Right lobe of liver (tissue), 6 donors: ENCODE results near the gene ZNF433. TPM values are rescaled to one million over a fixed set of nuclear protein-coding genes. Genes with fewer than 3 reads are reported as not detected.
A peak's percentile ranks its signal among the peaks of the same experiment; 100 is the strongest.

Experiments
- ATAC-seq, 4 donors: fragments of 200-7000 bp; cut with Tn5 transposase; one replicate each; pipeline ENCODE4 v1.9.1; 2020; ENCODE audit warnings: mild to moderate bottlenecking in 4 of 4, moderate library complexity in 4 of 4
- DNase-seq, 3 donors: peaks; one replicate each; pipeline ENCODE4 v3.0.0-alpha.2; 2020
- H3K27ac ChIP-seq, 3 donors: fragments of 200-600 bp; one replicate each; pipeline ENCODE4 v1.8.0; 2022
- H3K27me3 ChIP-seq, 2 donors: fragments of 200-600 bp; one replicate each; pipeline ENCODE4 v1.8.0; 2022
- H3K36me3 ChIP-seq, 4 donors: fragments of 200-600 bp; sonication (generic) in 1 of 4; one replicate each; pipeline versions ENCODE4 v1.5.1 to v1.8.0; 2017 to 2022; ENCODE audit warnings: control low read depth in 1 of 4
- H3K4me1 ChIP-seq, 4 donors: fragments of 200-600 bp; sonication (generic) in 1 of 4; one replicate each; pipeline versions ENCODE4 v1.5.1 to v1.8.0; 2017 to 2022; ENCODE audit warnings: control low read depth in 1 of 4
- H3K4me3 ChIP-seq, 3 donors: fragments of 200-600 bp; one replicate each; pipeline ENCODE4 v1.8.0; 2022
- H3K9me3 ChIP-seq, 4 donors: fragments of 200-600 bp; sonication (generic) in 1 of 4; one replicate each; pipeline versions ENCODE4 v1.5.1 to v1.8.0; 2017 to 2022; ENCODE audit warnings: control low read depth in 1 of 4
- POLR2A ChIP-seq: fragments of 450-650 bp; IDR thresholded peaks from one replicate; pipeline ENCODE4 v1.6.1; 2017; ENCODE audit warnings: antibody characterized with exemption, mild to moderate bottlenecking
- WGBS: methylation state at CpG from one replicate; pipeline ENCODE4 v1.1.6; 2018; ENCODE audit warnings: low coverage, low lambda C conversion rate; ENCODE audit not compliant: insufficient coverage; ENCODE audit errors: missing lambda C conversion rate; 5-methylcytosine and 5-hydroxymethylcytosine counted together
- intact Hi-C, 2 donors: fragments of 100-400 bp; cut with DNase I; formaldehyde crosslinking; loops; one replicate each; pipeline versions ENCODE4 v1.11.2 to v1.14.1; 2022
- small RNA-seq, 2 experiments: library from RNA; depleted of rRNA; stranded (forward); fragments of <200 nt; gene quantifications; one replicate each; pipeline ENCODE3, GENCODE V24; 2016
- total RNA-seq, 6 experiments: library from RNA; depleted of rRNA in 2 of 6; stranded (reverse); fragments of >200 nt in 2 of 6; fragmentation: NEBNext Ultra II Directional in 3 of 6; extraction: Animal tissue kit (Norgen Biotek cat#: 25700) in 3 of 6; gene quantifications; one replicate each; pipeline versions ENCODE4 v1.1.0 to v1.2.4, GENCODE V29; 2016 to 2023
- TF ChIP-seq, protein P1 (sequence below), 4 donors: fragments of 200-600 bp in 3 of 4; fragments of 450-650 bp in 1 of 4; IDR thresholded peaks; one replicate each; pipeline versions ENCODE4 v1.5.1 to v1.8.0; 2016 to 2022; ENCODE audit warnings: antibody characterized with exemption in 4 of 4, mild to moderate bottlenecking in 2 of 4
- donor health status: DM: no; HTN: yes; CAD: no.
- donor health status: DM: no; HTN: no; CAD: no.
- donor health status: DM: no; HTN: no; CAD: no.
- donor health status: DM: no; HTN: yes; CAD: no.
- donor health status: DM: no; HTN: yes; CAD: no.

ZNF433 gene
- total RNA-seq, 6 experiments from 2014 or later: 1.1 to 7.4 (median 2.5) TPM

DNA sequence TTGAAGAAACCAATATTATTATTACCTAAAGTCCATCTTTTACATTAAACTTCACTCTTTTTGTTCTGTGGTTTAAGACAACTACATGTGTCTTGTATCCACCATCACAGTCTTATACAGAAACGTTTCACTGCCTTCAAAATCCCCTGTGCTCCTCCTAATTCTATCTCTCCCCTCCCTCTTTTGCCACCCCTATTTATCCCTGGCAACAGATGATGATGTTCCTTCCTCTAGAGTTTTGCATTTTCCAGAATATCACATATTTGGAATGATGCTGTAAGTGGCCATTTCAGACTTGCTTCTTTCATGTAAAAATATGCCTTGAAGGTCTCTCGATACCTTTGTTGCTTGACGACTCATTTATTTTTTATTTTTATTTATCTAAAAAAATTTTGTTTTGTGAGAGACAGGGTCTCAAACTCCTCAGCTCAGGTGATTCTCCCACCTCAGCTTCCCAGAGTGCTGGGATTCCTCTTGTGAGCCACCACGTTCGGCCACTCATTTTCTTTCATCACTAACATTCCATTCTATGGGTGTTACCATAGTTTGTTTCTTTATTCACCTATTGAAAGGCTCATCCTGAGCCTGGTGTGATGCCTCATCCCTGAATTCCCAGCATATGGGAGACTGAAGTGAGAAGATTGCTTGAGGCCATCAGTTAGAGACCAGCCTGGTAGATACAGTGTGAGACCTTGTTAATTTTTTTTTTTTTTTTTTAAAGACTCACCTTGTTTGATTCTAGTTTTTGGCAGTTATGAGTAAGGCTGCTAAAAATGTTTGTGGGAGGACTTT, 62.3 kb downstream of the ZNF433 start:
- Histone ChIP-seq H3K36me3 (no peaks in the 10 kb centered on the region), H3K27me3 (no peaks in the 10 kb centered on the region), H3K4me1 (no peaks in the 10 kb centered on the region), H3K4me3 (no peak overlapping the region), H3K9me3 (peaks cover 0 to 22% (median under 1%) of the 10 kb centered on the region in 4 donors), H3K27ac (no peak overlapping the region)
- 89% methylated on average over 5 of the region's 5 CpGs for WGBS
- no peak for TF ChIP-seq POLR2A
- TF ChIP-seq, protein P1, sequence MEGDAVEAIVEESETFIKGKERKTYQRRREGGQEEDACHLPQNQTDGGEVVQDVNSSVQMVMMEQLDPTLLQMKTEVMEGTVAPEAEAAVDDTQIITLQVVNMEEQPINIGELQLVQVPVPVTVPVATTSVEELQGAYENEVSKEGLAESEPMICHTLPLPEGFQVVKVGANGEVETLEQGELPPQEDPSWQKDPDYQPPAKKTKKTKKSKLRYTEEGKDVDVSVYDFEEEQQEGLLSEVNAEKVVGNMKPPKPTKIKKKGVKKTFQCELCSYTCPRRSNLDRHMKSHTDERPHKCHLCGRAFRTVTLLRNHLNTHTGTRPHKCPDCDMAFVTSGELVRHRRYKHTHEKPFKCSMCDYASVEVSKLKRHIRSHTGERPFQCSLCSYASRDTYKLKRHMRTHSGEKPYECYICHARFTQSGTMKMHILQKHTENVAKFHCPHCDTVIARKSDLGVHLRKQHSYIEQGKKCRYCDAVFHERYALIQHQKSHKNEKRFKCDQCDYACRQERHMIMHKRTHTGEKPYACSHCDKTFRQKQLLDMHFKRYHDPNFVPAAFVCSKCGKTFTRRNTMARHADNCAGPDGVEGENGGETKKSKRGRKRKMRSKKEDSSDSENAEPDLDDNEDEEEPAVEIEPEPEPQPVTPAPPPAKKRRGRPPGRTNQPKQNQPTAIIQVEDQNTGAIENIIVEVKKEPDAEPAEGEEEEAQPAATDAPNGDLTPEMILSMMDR (IDR thresholded peaks at IDR 0.05): no peak
- intact Hi-C loops: loop anchor here in 1 of 2 donors (10.0 kb wide), 1 partner anchor 48 kb away; the partner anchor contains the start of gene ZNF700
- ATAC-seq (no peak), DNase-seq (no peak)

DNA sequence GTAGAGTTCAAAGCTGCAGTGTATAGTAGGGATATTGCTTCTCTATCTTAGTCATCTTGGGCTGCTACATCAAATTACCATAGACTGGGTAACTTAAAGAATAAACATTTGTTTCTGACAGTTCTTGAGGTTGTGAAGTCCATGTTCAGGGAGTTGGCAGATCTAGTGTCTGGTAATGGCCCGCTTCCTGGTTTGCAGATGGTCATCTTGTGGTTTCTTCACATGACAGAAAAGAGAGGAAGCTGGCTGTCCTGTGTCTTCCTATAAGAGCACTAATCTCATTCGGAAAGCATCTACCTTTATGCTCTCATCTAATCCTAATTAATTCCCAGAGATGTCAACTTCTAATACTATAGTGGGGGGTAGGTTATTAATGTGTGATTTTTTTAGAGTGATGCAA, 64.4 kb downstream of the ZNF433 start:
- Histone ChIP-seq H3K27ac (no peak overlapping the region), H3K4me3 (no peak overlapping the region), H3K27me3 (no peaks in the 10 kb centered on the region), H3K4me1 (no peaks in the 10 kb centered on the region), H3K36me3 (no peaks in the 10 kb centered on the region), H3K9me3 (peaks cover 0 to 14% (median 0%) of the 10 kb centered on the region in 4 donors)
- no peak for TF ChIP-seq POLR2A
- TF ChIP-seq, protein P1 (IDR thresholded peaks at IDR 0.05): no peak
- WGBS: 29% methylated on average over 1 of the region's 2 CpGs
- intact Hi-C loops: loop anchor here in 1 of 2 donors (10.0 kb wide), 1 partner anchor 46 kb away; the partner anchor contains the start of gene ZNF700
- DNase-seq: no peak
- peak in 2 of 4 donors; percentile 28 to 44 for ATAC-seq

DNA sequence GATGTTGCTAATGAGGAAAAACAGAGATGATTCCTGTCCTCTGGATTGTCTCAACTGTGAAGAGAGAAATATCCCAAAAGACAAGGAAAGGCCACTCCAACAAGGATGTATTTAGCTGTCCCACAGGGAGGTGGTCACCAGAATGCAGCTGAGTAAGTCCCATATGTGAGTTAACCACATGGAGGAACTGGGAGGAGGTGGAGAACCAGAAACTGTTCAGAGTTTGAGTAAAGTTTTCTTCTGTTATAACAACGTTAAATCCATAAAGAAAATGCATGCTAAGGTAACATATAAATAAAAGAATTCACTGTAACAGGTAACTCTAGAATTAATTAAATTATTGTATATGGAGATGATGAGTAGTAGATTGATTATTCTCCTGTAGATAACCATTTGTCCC, 65.3 kb downstream of the ZNF433 start:
- no peak for DNase-seq
- ATAC-seq: no peak
- WGBS: 82% methylated on average over 1 of the region's 1 CpG
- intact Hi-C loops: loop anchor here in 1 of 2 donors (10.0 kb wide), 1 partner anchor 45 kb away; the partner anchor contains the start of gene ZNF700
- Histone ChIP-seq H3K27me3 (no peaks in the 10 kb centered on the region), H3K4me1 (no peaks in the 10 kb centered on the region), H3K4me3 (no peak overlapping the region), H3K36me3 (no peaks in the 10 kb centered on the region), H3K9me3 (peaks cover 0 to 6% (median 0%) of the 10 kb centered on the region in 4 donors), H3K27ac (no peak overlapping the region)
- TF ChIP-seq POLR2A: no peak
- TF ChIP-seq, protein P1 (IDR thresholded peaks at IDR 0.05): no peak

DNA sequence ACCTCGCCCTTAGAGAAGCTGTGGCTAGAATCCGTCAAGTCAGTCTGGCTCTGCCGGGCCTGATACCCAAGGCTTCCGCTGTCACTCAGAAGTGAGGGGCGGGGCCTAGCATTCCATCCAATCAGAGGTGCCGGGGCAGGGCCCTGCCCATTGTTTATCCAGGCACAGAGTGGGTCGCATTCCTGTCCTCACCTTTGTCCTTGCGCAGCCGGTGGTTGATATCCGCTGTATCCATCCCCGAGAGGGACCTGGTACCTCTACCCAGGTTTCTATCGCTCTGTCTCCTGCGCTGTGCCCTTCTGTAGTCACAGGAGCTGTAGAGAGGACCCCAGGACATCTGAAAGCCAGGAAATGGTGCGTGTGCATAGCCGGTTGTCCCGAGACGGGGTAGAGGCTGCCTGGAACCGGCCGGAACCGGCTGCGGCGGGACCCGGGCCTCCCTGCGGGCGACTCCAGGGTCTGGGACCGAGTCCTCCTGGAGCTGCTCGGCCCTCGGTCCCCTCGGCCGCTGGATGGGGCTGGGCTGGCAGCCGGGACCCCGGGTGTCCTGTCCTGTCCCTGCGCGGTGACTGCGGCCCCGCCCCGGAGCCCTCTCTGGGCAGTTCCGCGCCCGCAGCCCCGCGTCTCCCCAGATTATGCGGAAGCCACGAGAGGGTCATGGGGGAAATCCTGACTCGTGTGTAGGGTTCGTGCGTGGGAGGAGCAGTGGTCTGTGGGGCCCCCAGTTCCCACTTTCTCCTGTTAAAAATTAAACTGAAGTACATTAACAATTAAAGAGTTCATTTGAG, 70.4 kb downstream of the ZNF433 start, which contains the start of gene ZNF763:
Gene ZNF763 (plus strand): TSS at position 183 of the 788 bp plus-strand sequence. CDS start 169 bp downstream, at position 352.
- ATAC-seq (peak; percentile 95 to 98 (median 97)), DNase-seq (peak; percentile 86 to 93 (median 91))
- Histone ChIP-seq H3K4me3 (peak within 1 kb of the TSS; percentile 53 to 65 (median 65)), H3K27ac (peak within 1 kb of the TSS; percentile 84 to 92 (median 88)), H3K27me3 (no peaks in the 10 kb centered on the region), H3K4me1 (peaks cover 0 to 5% (median 0%) of the 10 kb centered on the region in 4 donors), H3K36me3 (no peaks in the 10 kb centered on the region), H3K9me3 (peaks cover 0 to 5% (median 0%) of the 10 kb centered on the region in 4 donors)
- WGBS: 2% methylated on average over 15 of the region's 47 CpGs
- TF ChIP-seq POLR2A: peak; percentile 19
- TF ChIP-seq, protein P1 (IDR thresholded peaks at IDR 0.05): no peak
- intact Hi-C loops: no loop called here

Small RNAs within 50 kb of the gene (small RNA-seq; reads per million reads assigned to genes)
- gene RNA5SP464: 0 reads per million in 2 experiments
- 0 reads per million in 2 experiments for gene RNA5SP465
- gene RNA5SP466: 0 reads per million in 2 experiments

Other genes with a start within 250 kb of the ZNF433 start
- gene ZNF491, start 237.2 kb downstream of the ZNF433 start, total RNA-seq: 1 to 10 TPM in 2 of 6 experiments, under 1 TPM in 4; 0.37 to 1.3 (median 0.98) TPM
- 1 to 10 TPM; 2.0 to 5.6 (median 3.7) TPM for gene ZNF440, start 221.4 kb downstream of the ZNF433 start, total RNA-seq
- gene ZNF439, start 187.0 kb downstream of the ZNF433 start, total RNA-seq: 1 to 10 TPM in 2 of 6 experiments, under 1 TPM in 4; 0.43 to 1.3 (median 0.66) TPM
- gene ZNF69, start 147.9 kb downstream of the ZNF433 start, total RNA-seq: 1 to 10 TPM; 6.1 to 10.0 (median 9.2) TPM
- 1 to 10 TPM; 5.1 to 7.6 (median 5.5) TPM for gene ZNF700, start 110.6 kb downstream of the ZNF433 start, total RNA-seq
- gene ZNF763, start 70.6 kb downstream of the ZNF433 start, total RNA-seq: 1 to 10 TPM in 2 of 6 experiments, under 1 TPM in 4; 0.25 to 2.6 (median 0.70) TPM
- under 1 TPM in 4 of 6 experiments, not detected in 2; 0.29 to 0.32 (median 0.31) TPM for gene ZNF878, start 17.3 kb upstream of the ZNF433 start, total RNA-seq
- gene ZNF844, start 29.1 kb upstream of the ZNF433 start, total RNA-seq: 1 to 10 TPM; 2.2 to 8.6 (median 3.1) TPM
- 1 to 10 TPM in 5 of 6 experiments, under 1 TPM in 1; 0.98 to 2.7 (median 1.5) TPM for gene ZNF20, start 104.7 kb upstream of the ZNF433 start, total RNA-seq
- 1 to 10 TPM in 4 of 6 experiments, under 1 TPM in 2; 0.57 to 1.8 (median 1.4) TPM for gene ZNF625, start 121.1 kb upstream of the ZNF433 start, total RNA-seq
- gene ZNF136, start 127.4 kb upstream of the ZNF433 start, total RNA-seq: 1 to 10 TPM; 1.3 to 3.9 (median 2.2) TPM